Peyer's patch (tissue), 4 donors: Measurements from ENCODE around the gene PSORS1C2.

ENCODE experiments used
- POLR2A ChIP-seq, 2 donors: fragments of 450-650 bp; IDR thresholded peaks; one replicate each; pipeline ENCODE4 v1.5.1; 2017; ENCODE audit warnings: antibody characterized with exemption in 2 of 2, mild to moderate bottlenecking in 2 of 2, moderate library complexity in 2 of 2
- TF ChIP-seq, protein P1 (sequence below), 6 experiments: fragments of 450-650 bp in 4 of 6; fragments of 200-600 bp in 2 of 6; sonication (generic) in 1 of 6; IDR thresholded peaks; one replicate each; pipeline ENCODE4 v1.5.1; 2017 to 2019; ENCODE audit warnings: antibody characterized with exemption in 6 of 6, mild to moderate bottlenecking in 3 of 6, moderate library complexity in 1 of 6

DNA sequence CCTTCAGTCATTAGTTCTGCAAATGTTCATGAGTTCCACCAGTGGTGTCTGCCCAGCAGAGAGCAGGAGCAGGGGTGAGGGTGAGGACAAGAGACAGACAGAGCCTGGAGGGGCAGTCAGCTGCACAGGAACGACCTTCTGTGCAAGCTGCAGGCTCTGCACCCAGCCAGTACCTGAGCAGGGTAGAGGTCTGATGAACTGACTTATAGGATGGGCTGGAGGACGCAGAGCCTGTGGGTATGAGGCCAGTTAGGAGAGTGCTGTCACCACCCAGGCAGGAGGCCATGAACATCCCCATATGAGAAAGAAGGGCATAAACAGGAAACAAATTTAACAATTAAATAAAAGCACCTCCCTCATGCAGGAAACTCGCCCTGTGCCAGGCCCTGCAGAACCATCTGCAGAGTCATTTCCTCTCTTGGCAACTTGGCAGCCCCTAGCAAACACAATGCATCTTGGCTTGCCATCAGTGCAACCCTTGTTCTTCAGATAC is 44.4 kb downstream of the PSORS1C2 start:
- TF ChIP-seq POLR2A (IDR thresholded peaks at IDR 0.05): no peak
- TF ChIP-seq, protein P1, sequence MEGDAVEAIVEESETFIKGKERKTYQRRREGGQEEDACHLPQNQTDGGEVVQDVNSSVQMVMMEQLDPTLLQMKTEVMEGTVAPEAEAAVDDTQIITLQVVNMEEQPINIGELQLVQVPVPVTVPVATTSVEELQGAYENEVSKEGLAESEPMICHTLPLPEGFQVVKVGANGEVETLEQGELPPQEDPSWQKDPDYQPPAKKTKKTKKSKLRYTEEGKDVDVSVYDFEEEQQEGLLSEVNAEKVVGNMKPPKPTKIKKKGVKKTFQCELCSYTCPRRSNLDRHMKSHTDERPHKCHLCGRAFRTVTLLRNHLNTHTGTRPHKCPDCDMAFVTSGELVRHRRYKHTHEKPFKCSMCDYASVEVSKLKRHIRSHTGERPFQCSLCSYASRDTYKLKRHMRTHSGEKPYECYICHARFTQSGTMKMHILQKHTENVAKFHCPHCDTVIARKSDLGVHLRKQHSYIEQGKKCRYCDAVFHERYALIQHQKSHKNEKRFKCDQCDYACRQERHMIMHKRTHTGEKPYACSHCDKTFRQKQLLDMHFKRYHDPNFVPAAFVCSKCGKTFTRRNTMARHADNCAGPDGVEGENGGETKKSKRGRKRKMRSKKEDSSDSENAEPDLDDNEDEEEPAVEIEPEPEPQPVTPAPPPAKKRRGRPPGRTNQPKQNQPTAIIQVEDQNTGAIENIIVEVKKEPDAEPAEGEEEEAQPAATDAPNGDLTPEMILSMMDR (IDR thresholded peaks at IDR 0.05): no peak
